LNCAP (cell line): Measurements from ENCODE around the gene AQP7.

ENCODE experiments used
- TF ChIP-seq, protein P1 (sequence below): fragments of 450-650 bp; IDR thresholded peaks from 2 replicates; pipeline ENCODE4 v1.5.1; 2017; ENCODE audit warnings: mild to moderate bottlenecking

AQP7 gene

DNA sequence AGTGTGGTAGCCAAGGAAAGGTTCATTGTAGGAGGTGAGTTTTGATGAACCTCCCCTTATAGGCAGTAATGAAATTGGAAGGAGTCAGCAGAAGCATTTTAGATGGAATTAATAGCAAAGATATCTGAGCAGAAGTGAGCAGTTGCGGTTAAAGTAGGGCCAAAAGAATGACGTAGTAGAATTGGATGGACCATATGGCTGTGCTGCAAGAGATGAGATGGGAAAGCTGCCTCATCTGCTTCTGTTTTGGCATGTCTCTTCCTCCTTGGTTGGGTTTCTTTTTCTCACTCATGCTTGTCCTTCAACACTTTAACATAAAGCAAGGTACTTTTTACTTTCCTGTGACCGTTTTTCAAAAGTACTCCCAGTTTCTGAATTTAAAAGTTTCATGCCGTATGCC, 55.8 kb downstream of the AQP7 start:
- TF ChIP-seq, protein P1, sequence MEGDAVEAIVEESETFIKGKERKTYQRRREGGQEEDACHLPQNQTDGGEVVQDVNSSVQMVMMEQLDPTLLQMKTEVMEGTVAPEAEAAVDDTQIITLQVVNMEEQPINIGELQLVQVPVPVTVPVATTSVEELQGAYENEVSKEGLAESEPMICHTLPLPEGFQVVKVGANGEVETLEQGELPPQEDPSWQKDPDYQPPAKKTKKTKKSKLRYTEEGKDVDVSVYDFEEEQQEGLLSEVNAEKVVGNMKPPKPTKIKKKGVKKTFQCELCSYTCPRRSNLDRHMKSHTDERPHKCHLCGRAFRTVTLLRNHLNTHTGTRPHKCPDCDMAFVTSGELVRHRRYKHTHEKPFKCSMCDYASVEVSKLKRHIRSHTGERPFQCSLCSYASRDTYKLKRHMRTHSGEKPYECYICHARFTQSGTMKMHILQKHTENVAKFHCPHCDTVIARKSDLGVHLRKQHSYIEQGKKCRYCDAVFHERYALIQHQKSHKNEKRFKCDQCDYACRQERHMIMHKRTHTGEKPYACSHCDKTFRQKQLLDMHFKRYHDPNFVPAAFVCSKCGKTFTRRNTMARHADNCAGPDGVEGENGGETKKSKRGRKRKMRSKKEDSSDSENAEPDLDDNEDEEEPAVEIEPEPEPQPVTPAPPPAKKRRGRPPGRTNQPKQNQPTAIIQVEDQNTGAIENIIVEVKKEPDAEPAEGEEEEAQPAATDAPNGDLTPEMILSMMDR = no peak

DNA sequence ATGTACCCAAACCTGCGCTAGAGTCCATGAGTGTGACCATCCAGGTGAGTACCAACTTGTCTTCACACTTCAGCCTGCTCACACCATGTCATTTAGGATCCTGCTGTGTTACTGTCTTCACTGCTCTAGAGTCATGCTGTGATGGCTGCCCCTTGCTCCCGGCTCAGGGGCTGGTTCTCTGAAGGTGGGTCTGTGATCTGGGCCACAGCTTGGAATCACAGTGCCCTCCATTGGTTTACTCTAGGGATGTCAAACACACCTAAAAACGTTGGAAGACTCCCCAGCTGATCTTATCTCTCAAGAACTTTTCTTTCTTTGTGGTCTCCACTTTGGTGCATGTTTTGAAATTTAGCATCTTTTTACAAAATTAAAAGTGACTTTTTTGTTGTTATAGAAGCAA, 58.2 kb downstream of the AQP7 start:
- TF ChIP-seq, protein P1 = no peak

DNA sequence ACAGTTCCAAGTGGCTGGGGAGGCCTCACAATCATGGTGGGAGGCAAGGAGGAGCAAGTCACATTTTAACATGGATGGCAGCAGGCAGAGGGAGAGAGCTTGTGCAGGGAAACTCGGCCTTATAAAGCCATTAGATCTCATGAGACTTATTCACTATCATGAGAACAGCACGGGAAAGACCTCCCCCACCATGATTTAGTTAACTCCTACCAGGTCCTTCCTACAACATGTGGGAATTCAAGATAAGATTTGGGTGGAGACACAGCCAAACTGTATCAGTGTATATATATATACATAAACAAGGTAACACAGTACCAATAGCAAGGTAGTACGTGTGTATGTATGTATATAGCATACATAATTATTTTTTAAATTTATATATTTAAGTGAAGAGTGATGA, 61.2 kb downstream of the AQP7 start:
- TF ChIP-seq, protein P1 = no peak

DNA sequence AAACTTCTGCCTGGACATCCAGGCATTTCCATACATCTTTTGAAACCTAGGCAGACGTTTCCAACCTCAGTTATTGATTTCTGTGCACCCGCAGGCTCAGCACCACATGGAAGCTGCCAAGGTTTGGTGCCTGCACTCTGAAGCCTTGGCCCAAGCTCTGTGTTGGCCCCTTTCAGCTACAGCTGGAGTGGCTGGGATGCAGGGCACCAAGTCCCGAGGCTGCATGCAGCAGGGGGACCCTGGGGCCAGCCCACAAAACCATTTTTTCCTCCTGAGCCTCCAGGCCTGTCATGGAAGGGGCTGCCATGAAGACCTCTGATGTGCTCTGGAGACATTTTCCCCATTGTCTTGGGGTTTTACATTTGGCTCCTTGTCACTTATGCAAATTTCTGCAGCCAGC, 62.2 kb downstream of the AQP7 start:
- TF ChIP-seq, protein P1 = no peak
